Mammary epithelial cell (primary cell): ENCODE data around the gene MAML2.

Experiments
- EZH2 ChIP-seq: IDR thresholded peaks from 2 replicates; pipeline ENCODE4 v1.6.1; 2012; ENCODE audit warnings: low read length, inconsistent platforms, borderline replicate concordance
- TF ChIP-seq, protein P1 (sequence below), 2 donors: IDR thresholded peaks in 1 of 2; conservative IDR thresholded peaks in 1 of 2; 2 replicates each; pipeline ENCODE4 v1.5.1; 2011 to 2012; ENCODE audit warnings: inconsistent platforms in 2 of 2, low read length in 2 of 2, mild to moderate bottlenecking in 2 of 2, control low read depth in 1 of 2, low read depth in 1 of 2; ENCODE audit not compliant: insufficient read depth in 1 of 2; ENCODE audit errors: extremely low read depth in 1 of 2

DNA sequence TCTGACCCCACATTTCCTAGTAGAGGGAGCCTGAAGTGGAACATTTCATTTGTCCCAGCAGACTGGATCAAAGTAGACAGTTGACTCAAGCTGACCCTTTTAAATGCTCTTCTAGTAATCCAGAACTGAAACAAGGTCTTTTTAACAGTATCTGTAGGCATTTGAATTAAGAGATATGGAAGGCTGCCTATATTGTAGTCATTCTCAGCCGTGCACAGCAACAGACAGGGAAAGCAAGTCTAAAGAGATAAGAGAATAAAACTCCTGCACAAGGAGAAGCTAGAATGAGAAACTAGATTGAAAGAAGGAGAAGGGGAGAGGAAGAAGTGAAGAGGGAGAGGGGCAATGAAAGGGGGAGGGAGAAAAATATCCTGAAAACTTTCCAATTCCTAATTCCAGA is 238.5 kb downstream of the MAML2 start:
- TF ChIP-seq, protein P1, sequence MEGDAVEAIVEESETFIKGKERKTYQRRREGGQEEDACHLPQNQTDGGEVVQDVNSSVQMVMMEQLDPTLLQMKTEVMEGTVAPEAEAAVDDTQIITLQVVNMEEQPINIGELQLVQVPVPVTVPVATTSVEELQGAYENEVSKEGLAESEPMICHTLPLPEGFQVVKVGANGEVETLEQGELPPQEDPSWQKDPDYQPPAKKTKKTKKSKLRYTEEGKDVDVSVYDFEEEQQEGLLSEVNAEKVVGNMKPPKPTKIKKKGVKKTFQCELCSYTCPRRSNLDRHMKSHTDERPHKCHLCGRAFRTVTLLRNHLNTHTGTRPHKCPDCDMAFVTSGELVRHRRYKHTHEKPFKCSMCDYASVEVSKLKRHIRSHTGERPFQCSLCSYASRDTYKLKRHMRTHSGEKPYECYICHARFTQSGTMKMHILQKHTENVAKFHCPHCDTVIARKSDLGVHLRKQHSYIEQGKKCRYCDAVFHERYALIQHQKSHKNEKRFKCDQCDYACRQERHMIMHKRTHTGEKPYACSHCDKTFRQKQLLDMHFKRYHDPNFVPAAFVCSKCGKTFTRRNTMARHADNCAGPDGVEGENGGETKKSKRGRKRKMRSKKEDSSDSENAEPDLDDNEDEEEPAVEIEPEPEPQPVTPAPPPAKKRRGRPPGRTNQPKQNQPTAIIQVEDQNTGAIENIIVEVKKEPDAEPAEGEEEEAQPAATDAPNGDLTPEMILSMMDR (conservative IDR thresholded peaks at IDR 0.05 in 1 of 2, IDR thresholded peaks at IDR 0.05 in 1 of 2; ENCODE audit: extremely low read depth in 1 of 2, insufficient read depth in 1 of 2, low read depth in 1 of 2, low read length in 2 of 2): no peak
- no peak for TF ChIP-seq EZH2
